Tongue (tissue), 2 donors: ENCODE measurements around the gene POLR3K. TPM values are rescaled to one million over a fixed set of nuclear protein-coding genes. Genes with fewer than 3 reads are reported as not detected.
"Not testable (repeated sequence)": the region's sequence is repeated elsewhere in the genome, so short reads cannot be mapped to it uniquely, and the experiment has no call there.

Source experiments
- DNase-seq: peaks from one replicate; pipeline ENCODE4 v3.0.0-alpha.2; 2015
- total RNA-seq: library from RNA; depleted of rRNA; stranded (reverse); fragments of >200 nt; gene quantifications from one replicate; pipeline ENCODE4 v1.2.3, GENCODE V29; 2014

The POLR3K gene
- total RNA-seq, 1 donor from 2014 or later = 4.5 TPM

- no peak for DNase-seq
Observed at GRCh38 chr16:42691-43090, 10.7 kb downstream of the POLR3K start.

GRCh38 chr16:42069-42457, 11.3 kb downstream of the POLR3K start:
- DNase-seq = no peak

DNA sequence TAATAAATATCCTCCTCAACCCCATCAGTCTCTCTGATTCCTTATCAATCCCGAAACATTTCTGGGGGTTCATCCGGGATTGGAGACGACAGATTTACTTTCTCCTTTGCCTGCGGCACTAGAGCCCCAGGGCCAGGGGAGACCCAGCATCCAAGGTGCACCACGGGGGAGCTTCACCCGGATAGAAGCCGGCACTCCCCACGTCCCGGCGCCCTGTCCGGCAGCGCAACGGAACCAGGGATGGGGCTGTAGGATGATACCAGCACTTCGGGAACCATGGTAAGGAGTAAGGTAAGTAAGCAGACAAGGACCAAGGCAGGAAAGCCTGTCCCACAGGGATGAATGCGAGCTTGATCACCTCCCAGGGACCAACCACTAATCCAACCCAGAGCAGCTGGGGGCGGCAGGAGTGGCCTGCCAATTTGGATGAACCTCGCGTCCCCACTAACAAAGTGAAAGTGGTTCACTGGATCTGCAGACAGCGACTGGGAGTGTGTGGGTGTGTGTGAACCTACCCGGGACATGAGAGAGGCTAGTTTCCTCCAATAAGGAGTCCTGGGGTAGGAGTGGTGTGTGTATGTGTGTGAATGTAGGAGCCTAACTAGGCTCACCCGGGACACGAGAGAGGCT, 11.9 kb downstream of the POLR3K start:
- no peak for DNase-seq

- no peak for DNase-seq
Observed at GRCh38 chr16:38941-39892, 14.2 kb downstream of the POLR3K start.

- not testable (repeated sequence) for DNase-seq
Observed at GRCh38 chr16:38206-38605, 15.2 kb downstream of the POLR3K start.

DNA sequence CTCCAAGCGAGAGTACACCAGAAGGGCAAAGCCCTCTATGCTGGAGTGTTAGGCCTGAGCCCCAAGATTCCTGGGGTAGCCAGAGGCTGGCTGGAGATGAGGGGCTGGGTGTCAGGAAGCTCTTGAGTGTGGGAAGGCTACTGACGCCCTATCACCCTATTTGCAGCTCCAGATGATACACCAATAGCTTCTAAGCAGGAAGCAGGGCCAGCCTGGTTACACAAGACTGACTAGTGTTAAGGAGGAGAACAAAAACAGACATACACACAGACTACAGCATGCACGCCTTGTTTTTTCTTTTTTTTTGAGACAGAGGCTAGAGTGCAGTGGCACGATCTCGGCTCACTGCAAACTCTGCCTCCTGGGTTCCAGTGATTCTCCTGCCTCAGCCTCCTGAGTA, 15.9 kb downstream of the POLR3K start:
- no peak for DNase-seq

- no peak for DNase-seq
Observed at GRCh38 chr16:36336-36984, 16.9 kb downstream of the POLR3K start.

GRCh38 chr16:35678-36305, 17.6 kb downstream of the POLR3K start:
- DNase-seq = no peak

GRCh38 chr16:35011-35677, 18.3 kb downstream of the POLR3K start:
- no peak for DNase-seq

GRCh38 chr16:34648-34987, 18.8 kb downstream of the POLR3K start:
- DNase-seq = no peak

DNA sequence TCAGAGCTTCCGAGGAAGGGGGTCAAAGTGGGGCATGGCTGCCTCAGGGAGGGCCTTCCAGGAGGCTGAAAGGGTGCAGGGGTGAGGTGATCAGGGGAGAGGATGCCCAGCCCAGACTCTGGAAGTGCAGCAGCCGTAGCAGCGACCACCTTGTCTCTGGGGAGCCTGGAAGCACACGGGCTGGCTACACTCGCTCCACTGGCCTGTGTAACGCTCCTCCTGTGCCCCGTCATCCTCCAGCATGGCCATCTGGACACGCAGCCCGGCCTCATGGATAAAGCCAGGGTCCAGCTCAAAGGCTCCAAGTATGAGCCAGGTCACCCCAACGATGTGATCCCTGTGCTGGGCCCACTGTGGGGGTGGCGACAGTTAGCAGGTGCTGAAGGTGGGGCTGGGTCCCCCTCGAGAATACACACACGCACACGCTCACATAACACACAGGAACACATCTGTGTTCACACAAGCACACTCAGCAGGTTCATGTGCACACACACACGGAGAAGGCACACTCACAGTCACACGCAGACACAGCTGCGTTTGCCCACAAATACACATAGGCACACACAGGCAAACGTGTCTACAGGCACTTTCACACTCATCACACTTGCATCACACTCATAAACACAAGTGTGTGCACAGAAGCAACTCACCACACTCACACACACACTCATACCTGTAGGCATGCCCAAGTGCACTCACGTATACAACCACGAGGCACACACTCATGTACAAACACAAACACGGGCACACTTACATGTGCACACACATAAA, 19.3 kb downstream of the POLR3K start:
- no peak for DNase-seq

DNA sequence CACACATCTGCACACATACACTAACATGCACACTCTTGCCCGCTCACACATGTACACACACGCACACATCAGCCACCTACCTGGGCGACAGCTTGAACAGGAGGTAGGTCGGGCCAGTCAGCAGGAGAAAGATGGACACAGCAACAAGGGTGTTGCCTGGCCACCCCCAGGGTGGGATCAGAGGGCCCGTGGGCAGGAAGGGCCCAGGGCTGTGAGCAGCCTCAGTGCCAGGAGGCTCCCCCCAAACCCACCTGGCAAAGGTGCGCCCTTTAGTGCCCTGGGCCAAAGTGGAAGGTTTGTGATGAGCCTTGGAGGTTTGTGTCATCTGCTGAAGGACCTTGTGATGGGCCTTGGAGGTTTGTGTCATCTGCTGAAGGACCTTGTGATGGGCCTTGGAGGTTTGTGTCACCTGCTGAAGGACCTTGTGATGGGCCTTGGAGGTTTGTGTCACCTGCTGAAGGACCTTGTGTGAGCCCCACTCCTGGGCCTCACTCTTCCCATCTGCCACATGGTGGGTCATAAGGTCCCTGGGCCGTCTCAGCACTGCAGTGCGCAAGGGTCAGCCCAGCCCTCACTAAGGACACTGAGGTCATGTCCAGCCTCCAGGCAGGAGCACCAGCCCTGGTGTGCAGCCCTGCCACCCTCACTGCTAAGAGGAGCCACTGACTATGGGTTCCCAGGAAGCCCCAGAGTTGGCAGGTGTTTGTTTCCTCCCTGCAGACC, 20.1 kb downstream of the POLR3K start:
- not testable (repeated sequence) for DNase-seq

GRCh38 chr16:30627-31026, 22.8 kb downstream of the POLR3K start:
- not testable (repeated sequence) for DNase-seq

- not testable (repeated sequence) for DNase-seq
Observed at GRCh38 chr16:25926-26348, 27.5 kb downstream of the POLR3K start.

GRCh38 chr16:24151-24550, 29.3 kb downstream of the POLR3K start:
- not testable (repeated sequence) for DNase-seq

- DNase-seq = not testable (repeated sequence)
Observed at GRCh38 chr16:20886-21285, 32.5 kb downstream of the POLR3K start.

- DNase-seq = not testable (repeated sequence)
Observed at GRCh38 chr16:17062-17765, 36.2 kb downstream of the POLR3K start.

GRCh38 chr16:10772-11171, 42.6 kb downstream of the POLR3K start:
- not testable (repeated sequence) for DNase-seq

- no peak for DNase-seq
Observed at GRCh38 chr16:9903-10665, 43.3 kb downstream of the POLR3K start.
